ENCODE measurements around the gene TP53I13. TPM values are rescaled to one million over a fixed set of nuclear protein-coding genes. Genes with fewer than 3 reads are reported as not detected.

Gene TP53I13
- 33.3 TPM for total RNA-seq (2021; ENCODE audit: unreplicated experiment)
- polyA plus RNA-seq (2012): 41.7 and 44.9 TPM in 2 replicates
- Bru-seq, nascent RNA: percentile 46 among the genes with signal in this experiment
- BruChase-seq, experiment 1, labeled RNA remaining after a 6-hour chase: percentile 75 among the genes with signal in this experiment
- percentile 68 among the genes with signal in this experiment for BruChase-seq, experiment 2, labeled RNA remaining after a 2-hour chase
- long read RNA-seq, transcript TP53I13-201 (7 exons, 1,530 nt): major isoform, 36 of 65 reads
- long read RNA-seq, partial matches to known transcripts: 18 of 65 reads
- long read RNA-seq, other reads (novel, unspliced or antisense): 9 of 65 reads

DNA sequence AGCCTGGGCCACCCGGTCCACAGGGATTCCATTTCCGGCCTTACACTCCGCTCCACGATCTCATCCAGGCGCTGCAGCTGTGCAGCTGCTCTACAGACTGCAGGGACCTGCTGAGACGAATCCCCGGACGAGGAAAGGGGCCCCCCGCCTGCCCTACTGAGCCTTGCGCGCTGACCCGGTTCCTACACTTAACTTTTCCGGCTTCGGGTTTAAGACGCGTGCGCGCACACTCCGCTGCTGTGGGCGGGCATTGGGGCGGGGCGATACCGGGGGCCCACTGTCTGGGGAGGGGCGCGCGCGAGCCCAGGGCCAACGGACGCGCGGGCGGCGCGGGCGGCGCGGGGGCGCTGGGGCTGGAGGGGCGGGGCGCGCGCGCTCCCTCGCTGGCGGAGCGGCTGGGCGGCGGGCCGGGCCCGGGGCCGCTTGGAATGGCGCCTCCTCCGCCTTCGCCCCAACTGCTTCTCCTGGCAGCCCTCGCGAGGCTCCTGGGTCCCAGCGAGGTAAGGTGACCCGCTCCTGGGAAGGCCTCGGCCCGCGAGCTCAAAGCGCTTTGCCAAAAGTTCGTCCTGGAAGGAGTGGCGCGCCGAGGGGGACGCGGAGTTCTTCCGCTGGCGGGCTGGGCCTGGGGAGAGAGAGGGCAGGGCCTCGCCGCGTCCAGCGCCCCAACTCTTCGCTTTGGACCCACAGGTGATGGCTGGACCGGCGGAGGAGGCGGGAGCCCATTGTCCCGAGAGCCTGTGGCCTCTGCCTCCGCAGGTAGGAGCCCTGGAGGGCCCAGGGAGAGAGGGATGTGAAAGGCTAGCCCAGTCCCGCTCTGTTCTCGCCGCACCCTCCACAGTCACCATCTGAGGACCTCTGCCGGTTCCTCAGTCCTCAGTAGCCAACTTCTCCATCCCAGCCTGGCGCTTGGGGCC lies at the start of gene TP53I13:
TSS of gene TP53I13 (plus strand) at position 371 of the 914 bp plus-strand sequence. CDS start at position 429, 58 bp downstream.
- Histone ChIP-seq H2AFZ (ENCODE audit: low read depth, low read length, poor library complexity, severe bottlenecking) (peak within 1 kb of the TSS; percentile 88), H3K4me1 (ENCODE audit: control insufficient read depth in 1 of 2, insufficient read depth in 2 of 2, low read length in 2 of 2) (peaks cover 13 to 25% of the 10 kb centered on the region in 2 experiments), H3K9ac (ENCODE audit: low read length) (peak within 1 kb of the TSS; percentile 75), H3K4me2 (ENCODE audit: low read length) (peak within 1 kb of the TSS; percentile 99), H3K9me3 (ENCODE audit: control insufficient read depth in 1 of 2, insufficient read depth in 1 of 2, low read depth in 1 of 2, low read length in 2 of 2) (no peaks in the 10 kb centered on the region), H3K9me2 (ENCODE audit: insufficient read depth) (no peaks in the 10 kb centered on the region), H3K4me3 (replicated peaks in 1 of 2; ENCODE audit: low read depth in 1 of 2, low read length in 2 of 2) (peak within 1 kb of the TSS; percentile 79 to 82), H3K79me2 (ENCODE audit: insufficient read depth, low read length) (peaks cover 10% of the 10 kb centered on the region; the same call in 1 of the 2 replicates), H3K27ac (ENCODE audit: low read depth, low read length) (peak within 1 kb of the TSS; percentile 82), H4K20me1 (ENCODE audit: insufficient read depth) (no peaks in the 10 kb centered on the region), H3K27me3 (ENCODE audit: insufficient read depth, low read length) (no peaks in the 10 kb centered on the region), H3K36me3 (ENCODE audit: control insufficient read depth in 1 of 2, insufficient read depth in 2 of 2, low read length in 2 of 2) (no peaks in the 10 kb centered on the region)
- BruUV-seq (replicated peaks): no TSS peak
- intact Hi-C loops (cut with micrococcal nuclease): no loop called here
- DNase-seq (ENCODE audit: low read depth, low spot score) (peak; percentile 22), ATAC-seq (peak; percentile 52)
- TF ChIP-seq EZH2 (IDR thresholded peaks at IDR 0.05) (no peak), POLR2AphosphoS5 (IDR thresholded peaks at IDR 0.05; ENCODE audit: low read depth, low read length) (peak; percentile 81), POLR2A (IDR thresholded peaks at IDR 0.05; ENCODE audit: borderline replicate concordance, extremely low read depth, insufficient read depth, insufficient read length) (peak; percentile 47), ZFX (IDR thresholded peaks at IDR 0.05) (peak; percentile 79; the same call in 1 of the 2 replicates), TCF7L2 (IDR thresholded peaks at IDR 0.05; ENCODE audit: borderline replicate concordance, extremely low read depth, insufficient read depth, insufficient read length) (peak; percentile 51), CBX3 (IDR thresholded peaks at IDR 0.05; ENCODE audit: low read depth) (no peak)
- TF ChIP-seq, protein P1, sequence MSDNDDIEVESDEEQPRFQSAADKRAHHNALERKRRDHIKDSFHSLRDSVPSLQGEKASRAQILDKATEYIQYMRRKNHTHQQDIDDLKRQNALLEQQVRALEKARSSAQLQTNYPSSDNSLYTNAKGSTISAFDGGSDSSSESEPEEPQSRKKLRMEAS (IDR thresholded peaks at IDR 0.05): peak; percentile 34; the same call in 1 of the 2 replicates
- ChIA-PET CTCF (interaction anchor here (0.9 to 3.8 kb wide), 6 partner anchors 12 to 524 kb away, joined by 3 to 30 read pairs (median 6); partner anchors contain the start of gene ANKRD13B), RAD21 (ENCODE audit: low non-redundant PET in 1 of 2, low total read pairs in 2 of 2, uncharacterized antibody in 2 of 2, unreplicated experiment in 2 of 2) (interaction anchor here in 1 of 2 experiments (1.0 kb wide), 2 partner anchors 198 to 331 kb away, joined by 3 to 4 read pairs; no protein-coding TSS in a partner anchor), POLR2A (no interaction called here)

Data from HCT116 (cell line).